ENCODE data around the gene ZNRF1.

GRCh38 chr16:75097191-75097761 is 98.5 kb downstream of the ZNRF1 start:
- TF ChIP-seq POLR2A (IDR thresholded peaks at IDR 0.05) (no peak), CTCF (IDR thresholded peaks at IDR 0.05) (no peak)

All from suprapubic skin (tissue), 3 donors.